Measurements from ENCODE around the gene KBTBD6.
"Not testable (repeated sequence)": the region's sequence is repeated elsewhere in the genome, so short reads cannot be mapped to it uniquely, and the experiment has no call there.

KBTBD6 gene

GRCh38 chr13:41132512-41133152 is at the start of gene KBTBD6:
KBTBD6 (minus strand) TSS chr13:41132802; CDS start chr13:41132511, 291 bp downstream.
- DNase-seq: peak; percentile 94 to 95

- no peak for DNase-seq
Measured at GRCh38 chr13:41182231-41182630, 49.6 kb upstream of the KBTBD6 start.

- no peak for DNase-seq
Measured at GRCh38 chr13:41179593-41180250, 47.1 kb upstream of the KBTBD6 start.

- DNase-seq: no peak
Measured at GRCh38 chr13:41178040-41178439, 45.4 kb upstream of the KBTBD6 start.

- DNase-seq: no peak
Measured at GRCh38 chr13:41177616-41178015, 45.0 kb upstream of the KBTBD6 start.

GRCh38 chr13:41175576-41175975 is 43.0 kb upstream of the KBTBD6 start:
- not testable (repeated sequence) for DNase-seq

GRCh38 chr13:41162151-41162550 is 29.5 kb upstream of the KBTBD6 start:
- DNase-seq: no peak

- no peak for DNase-seq
Measured at GRCh38 chr13:41159174-41159573, 26.6 kb upstream of the KBTBD6 start.

- no peak for DNase-seq
Measured at GRCh38 chr13:41157048-41157717, 24.6 kb upstream of the KBTBD6 start.

- DNase-seq: no peak
Measured at GRCh38 chr13:41156620-41157019, 24.0 kb upstream of the KBTBD6 start.

GRCh38 chr13:41154042-41154441 is 21.4 kb upstream of the KBTBD6 start:
- no peak for DNase-seq

- DNase-seq: no peak
Measured at GRCh38 chr13:41152005-41152404, 19.4 kb upstream of the KBTBD6 start.

- no peak for DNase-seq
Measured at GRCh38 chr13:41150058-41150457, 17.5 kb upstream of the KBTBD6 start.

GRCh38 chr13:41148419-41149283 is 16.0 kb upstream of the KBTBD6 start:
- no peak for DNase-seq

- DNase-seq: no peak
Measured at GRCh38 chr13:41145136-41145908, 12.7 kb upstream of the KBTBD6 start.

- no peak for DNase-seq
Measured at GRCh38 chr13:41144576-41144975, 12.0 kb upstream of the KBTBD6 start.

GRCh38 chr13:41139296-41139966 is 6.8 kb upstream of the KBTBD6 start:
- no peak for DNase-seq

- no peak for DNase-seq
Measured at GRCh38 chr13:41137951-41138350, 5.3 kb upstream of the KBTBD6 start.

GRCh38 chr13:41137241-41137640 is 4.6 kb upstream of the KBTBD6 start:
- DNase-seq: no peak

GRCh38 chr13:41136396-41137031 is 3.9 kb upstream of the KBTBD6 start:
- DNase-seq: no peak

GRCh38 chr13:41133951-41134350 is 1.3 kb upstream of the KBTBD6 start:
- no peak for DNase-seq

Measured in stimulated activated CD4-positive, alpha-beta T cell treated with anti-CD3 and anti-CD28 coated beads, Interleukin-2, amount 100 ng/mL, for 24 hours (primary cell).